ENCODE results near the gene AGRN.
A peak's percentile ranks its signal among the peaks of the same experiment; 100 is the strongest.
"Not testable (repeated sequence)": the region's sequence is repeated elsewhere in the genome, so short reads cannot be mapped to it uniquely, and the experiment has no call there.

Gene AGRN

DNA sequence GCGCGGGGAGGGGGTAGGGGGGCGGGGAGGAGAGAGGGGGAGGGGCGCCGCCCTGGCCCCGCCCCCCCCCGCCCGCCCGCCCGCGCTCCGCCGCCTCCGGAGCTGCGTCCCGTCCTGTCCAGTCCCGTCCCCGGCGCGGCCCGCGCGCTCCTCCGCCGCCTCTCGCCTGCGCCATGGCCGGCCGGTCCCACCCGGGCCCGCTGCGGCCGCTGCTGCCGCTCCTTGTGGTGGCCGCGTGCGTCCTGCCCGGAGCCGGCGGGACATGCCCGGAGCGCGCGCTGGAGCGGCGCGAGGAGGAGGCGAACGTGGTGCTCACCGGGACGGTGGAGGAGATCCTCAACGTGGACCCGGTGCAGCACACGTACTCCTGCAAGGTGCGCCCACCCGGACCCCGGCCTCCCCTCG, at the start of gene AGRN:
Gene AGRN, plus strand, starts transcription at position 121 of the 405 bp plus-strand sequence. Its CDS starts 53 bp downstream, at position 174.
- peak; percentile 8 to 9 for ATAC-seq

DNA sequence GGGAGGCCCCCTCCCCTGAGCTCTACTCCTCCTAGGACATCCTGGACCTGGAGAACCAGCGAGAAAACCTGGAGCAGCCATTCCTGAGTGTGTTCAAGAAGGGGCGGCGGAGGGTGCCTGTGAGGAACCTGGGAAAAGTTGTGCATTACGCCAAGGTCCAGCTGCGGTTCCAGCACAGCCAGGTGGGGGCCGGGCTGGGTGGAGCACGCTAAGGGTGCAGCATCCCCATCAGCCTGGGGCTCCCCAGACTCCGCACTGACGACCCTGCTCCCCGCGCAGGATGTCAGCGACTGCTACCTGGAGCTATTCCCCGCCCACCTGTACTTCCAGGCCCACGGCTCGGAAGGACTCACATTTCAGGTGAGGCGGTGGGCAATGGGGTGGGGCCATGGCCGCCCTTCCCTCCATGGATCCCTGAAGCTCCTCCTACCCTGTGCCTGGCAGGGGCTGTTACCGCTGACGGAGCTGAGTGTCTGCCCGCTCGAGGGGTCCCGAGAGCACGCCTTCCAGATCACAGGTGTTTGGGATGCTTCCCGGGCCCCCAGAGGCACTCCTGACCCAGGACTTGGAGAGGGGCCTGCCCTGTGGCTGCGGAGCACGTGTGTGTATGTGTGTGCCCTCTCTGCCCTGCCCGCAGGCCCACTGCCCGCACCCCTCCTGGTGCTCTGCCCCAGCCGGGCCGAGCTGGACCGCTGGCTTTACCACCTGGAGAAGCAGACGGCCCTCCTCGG, 49.5 kb upstream of the AGRN start:
- ATAC-seq, result no peak

DNA sequence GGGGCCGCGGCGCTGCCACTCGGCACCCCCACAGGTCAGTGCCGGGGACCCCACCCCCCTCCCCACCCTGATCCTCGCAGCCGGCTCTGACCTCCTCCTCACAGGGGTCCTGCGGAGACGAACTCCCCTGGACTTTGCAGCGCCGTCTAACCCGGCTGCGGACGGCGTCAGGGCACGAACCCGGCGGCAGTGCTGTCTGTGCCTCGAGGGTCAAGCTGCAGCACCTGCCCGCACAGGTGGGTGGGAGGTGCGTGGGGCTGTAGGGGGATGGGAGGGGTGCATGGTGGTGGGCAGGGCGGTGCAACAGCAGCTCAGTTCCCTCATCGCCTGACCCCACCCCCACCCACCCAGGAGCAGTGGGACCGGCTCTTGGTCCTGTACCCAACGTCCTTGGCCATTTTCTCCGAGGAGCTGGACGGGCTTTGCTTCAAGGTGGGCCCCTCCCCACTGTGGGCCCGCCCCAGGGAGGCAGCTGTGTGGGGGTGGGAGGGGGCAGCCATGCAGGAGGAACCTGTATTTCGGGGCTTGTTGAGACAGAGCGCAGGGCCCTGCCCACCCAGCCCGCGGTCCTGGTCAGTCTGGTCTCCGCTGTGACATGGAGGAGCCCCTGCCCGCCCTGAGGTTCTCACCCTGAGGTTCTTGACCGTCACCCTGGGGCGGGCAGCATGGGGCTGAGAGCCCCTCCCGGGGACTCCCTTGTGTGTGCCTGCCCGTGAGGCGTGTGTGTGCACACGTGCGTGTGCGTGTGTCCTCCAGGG, 48.8 kb upstream of the AGRN start:
- no peak for ATAC-seq

DNA sequence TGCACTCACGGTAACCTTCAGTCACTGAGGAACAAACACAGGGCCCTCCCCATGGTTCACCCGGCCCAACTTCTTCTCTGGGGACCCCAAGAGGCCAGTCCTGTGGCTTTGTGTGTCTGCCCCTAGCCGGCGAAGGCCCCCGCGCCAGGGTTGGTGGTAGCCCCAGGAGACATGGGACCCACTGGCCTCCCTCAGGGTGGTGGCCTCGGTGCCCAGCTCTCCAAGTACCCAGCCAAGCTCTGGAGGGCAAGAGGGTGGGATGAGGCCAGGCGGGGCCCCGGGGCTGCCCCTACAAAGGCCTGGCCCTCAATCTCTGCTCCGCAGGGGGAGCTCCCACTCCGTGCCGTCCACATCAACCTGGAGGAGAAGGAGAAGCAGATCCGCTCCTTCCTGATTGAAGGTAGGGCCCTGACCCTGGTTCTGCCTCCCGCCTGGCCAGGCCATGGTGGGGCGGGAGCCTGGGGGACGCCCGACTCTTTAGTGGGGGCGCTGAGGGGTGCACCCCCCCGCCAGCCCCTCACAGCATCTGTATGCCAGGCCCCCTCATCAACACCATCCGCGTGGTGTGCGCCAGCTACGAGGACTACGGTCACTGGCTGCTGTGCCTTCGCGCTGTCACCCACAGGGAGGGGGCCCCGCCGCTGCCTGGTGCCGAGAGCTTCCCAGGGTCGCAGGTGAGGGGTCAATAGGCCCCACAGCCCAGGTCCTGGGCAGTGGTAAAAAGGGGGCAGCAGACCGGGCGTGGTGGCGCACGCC, 48.0 kb upstream of the AGRN start:
- no peak for ATAC-seq

DNA sequence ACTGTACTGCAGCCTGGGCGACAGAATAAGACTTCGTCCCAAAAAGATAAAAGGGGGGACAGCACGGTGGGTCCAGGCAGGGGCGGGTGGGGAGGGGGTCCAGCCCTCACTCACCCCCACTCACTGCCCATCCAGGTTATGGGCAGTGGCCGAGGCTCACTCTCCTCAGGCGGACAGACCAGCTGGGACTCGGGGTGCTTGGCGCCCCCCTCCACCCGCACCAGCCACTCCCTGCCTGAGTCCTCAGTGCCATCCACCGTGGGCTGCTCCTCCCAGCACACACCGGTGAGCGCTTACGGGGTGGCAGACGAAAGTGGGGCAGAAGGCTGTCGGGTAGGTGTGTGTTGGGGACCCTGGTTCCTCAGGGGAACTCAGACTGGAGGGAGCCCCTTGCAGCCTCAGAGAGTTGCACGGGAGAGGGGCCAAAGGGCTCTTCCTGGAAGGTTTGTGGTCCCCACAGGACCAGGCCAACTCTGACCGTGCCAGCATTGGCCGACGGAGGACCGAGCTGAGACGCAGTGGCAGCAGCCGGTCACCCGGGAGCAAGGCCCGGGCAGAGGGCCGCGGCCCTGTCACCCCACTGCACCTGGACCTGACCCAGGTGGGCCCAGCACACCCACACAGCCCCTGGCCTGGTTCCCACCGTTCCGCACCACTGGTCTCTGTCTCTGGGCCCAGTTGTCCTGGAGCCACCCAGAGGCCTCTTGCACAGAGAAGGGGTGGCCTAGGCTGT, 47.0 kb upstream of the AGRN start:
- no peak for ATAC-seq

DNA sequence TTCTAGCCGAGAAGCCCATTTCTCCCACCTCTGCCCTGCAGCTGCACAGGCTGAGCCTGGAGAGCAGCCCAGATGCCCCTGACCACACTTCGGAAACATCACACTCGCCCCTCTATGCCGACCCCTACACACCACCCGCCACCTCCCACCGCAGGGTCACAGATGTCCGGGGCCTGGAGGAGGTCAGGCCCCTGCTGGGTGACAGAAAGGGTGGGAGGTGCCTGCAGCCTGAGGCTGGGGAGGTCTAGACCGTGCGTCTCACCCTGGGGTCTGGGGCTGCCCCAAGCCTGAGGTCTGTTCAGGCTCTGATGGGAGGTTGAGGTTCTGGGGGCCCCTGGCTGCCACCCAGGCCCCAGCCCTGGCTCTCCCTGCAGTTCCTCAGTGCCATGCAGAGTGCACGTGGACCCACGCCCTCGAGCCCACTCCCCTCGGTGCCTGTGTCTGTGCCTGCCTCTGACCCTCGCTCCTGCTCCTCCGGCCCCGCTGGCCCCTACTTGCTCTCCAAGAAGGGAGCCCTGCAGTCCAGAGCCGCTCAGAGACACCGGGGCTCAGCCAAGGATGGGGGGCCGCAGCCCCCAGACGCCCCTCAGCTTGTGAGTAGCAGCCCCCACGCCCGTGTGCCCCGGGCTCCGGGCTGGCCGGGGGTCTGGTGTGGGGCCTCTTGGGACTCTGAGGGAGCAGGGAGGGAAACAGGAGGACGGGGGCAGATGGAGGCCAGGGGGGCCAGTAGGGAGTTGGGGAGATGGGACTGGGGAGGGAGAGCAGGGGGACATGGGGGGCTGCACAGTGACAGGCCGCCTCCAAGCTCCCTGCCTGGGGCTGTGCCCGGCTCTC, 46.2 kb upstream of the AGRN start:
- no peak for ATAC-seq

DNA sequence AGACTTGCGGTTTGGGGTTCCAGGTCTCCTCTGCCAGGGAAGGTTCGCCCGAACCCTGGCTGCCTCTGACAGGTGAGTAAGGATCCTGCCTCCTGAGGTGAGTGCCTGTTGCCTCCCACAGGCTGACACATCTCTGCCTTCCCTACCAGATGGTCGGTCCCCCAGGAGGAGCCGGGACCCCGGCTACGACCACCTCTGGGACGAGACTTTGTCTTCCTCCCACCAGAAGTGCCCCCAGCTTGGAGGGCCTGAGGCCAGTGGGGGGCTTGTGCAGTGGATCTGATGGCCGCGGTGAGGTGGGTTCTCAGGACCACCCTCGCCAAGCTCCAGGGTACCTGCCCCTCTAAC, 45.7 kb upstream of the AGRN start:
- no peak for ATAC-seq

DNA sequence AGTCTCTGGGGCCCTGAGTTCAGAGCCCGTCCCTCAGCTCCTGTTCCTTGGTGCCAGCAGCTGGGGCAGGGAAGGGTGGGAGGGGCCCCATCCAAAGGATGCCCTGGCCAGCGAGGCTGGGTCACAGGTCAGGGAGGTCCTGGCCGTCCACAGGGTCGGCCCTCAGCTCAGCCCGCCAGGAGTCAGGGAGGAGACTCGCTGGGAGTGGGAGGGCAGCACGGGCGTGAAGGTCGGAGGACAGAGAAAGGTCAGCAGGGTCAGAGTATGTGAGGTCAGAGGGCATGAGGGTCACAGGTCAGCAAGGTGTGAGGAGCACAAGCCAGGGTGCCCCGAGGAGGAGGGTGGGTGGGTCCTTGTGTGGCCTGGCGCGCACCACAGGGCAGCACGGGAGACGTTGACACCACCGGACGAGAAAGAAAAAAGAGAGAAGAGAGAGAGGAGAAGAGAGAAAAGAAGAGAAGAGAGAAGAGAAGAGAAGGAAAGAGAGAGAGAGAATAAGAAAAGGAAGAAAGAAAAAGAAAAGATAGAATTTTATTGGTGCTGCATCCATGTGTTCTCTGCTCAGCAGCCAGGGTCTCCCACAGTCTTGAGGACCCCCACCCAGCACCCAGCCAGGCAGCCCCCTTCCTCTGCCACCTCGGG, 45.1 kb upstream of the AGRN start:
- ATAC-seq, result no peak

DNA sequence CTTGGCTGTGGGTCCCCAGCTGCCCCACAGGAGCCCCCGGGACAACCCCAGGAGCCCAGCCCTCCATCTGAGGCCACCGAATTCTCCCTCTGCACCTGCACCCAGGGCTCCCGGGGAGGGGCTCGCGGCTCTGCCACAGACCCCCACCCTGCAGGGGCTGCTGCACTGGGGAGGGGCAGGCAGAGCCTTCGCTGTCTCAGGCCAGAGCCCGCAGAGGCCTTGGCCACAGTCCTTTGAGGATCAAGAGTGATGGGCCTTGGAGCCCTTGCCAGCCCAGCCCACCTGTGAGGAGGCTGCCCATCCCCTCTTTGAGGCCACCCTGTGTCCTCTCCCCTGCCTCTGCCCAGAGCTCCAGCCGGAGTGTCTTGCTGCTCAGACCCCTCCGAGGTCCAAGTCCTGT, 44.6 kb upstream of the AGRN start:
- no peak for ATAC-seq

DNA sequence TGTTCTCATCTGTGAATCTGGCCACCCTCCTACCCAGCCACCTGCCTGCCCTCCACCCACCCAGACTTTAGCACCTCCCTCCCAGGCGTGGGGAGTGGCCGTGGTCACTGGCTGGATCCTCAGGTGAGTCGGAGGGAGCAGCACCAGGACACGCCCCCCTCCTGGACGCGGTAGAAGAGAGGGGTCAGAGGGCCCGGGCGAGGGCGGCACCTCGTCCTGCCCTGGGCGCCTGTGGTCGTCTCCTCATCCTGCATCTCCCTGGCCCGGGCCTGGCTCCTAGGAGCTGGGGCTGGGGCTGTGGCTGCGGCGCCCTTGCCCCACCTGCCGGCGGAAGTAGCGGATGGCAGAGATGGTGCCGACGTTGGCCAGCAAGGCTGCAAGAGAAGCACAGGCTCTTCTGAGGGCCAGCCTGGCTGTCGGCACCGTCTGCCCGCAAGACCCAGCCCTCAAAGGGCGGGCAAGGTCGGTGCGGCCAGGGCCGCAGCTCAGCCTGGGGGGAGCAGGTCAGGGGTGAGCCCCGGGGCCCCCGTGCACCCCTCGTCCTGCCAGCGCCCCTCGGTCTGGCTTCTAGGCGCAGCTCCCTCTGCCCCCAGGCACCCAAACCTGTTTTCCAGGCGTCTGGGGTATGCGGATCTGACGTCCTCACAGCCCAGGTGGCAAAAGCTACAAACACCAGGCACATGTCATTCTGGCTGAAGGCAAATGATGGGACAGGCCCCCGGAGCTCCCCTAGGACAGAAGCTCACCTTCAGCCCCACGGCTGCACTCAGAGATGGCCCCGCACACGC, 43.8 kb upstream of the AGRN start:
- peak; percentile 80 to 84 for ATAC-seq

DNA sequence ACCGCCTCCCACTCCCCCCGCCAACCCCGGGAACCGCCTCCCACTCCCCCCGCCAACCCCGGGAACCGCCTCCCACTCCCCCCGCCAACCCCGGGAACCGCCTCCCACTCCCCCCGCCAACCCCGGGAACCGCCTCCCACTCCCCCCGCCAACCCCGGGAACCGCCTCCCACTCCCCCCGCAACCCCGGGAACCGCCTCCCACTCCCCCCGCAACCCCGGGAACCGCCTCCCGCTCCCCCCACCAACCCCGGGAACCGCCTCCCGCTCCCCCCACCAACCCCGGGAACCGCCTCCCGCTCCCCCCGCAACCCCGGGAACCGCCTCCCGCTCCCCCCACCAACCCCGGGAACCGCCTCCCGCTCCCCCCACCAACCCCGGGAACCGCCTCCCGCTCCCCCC, 43.1 kb upstream of the AGRN start:
- ATAC-seq, result not testable (repeated sequence)

DNA sequence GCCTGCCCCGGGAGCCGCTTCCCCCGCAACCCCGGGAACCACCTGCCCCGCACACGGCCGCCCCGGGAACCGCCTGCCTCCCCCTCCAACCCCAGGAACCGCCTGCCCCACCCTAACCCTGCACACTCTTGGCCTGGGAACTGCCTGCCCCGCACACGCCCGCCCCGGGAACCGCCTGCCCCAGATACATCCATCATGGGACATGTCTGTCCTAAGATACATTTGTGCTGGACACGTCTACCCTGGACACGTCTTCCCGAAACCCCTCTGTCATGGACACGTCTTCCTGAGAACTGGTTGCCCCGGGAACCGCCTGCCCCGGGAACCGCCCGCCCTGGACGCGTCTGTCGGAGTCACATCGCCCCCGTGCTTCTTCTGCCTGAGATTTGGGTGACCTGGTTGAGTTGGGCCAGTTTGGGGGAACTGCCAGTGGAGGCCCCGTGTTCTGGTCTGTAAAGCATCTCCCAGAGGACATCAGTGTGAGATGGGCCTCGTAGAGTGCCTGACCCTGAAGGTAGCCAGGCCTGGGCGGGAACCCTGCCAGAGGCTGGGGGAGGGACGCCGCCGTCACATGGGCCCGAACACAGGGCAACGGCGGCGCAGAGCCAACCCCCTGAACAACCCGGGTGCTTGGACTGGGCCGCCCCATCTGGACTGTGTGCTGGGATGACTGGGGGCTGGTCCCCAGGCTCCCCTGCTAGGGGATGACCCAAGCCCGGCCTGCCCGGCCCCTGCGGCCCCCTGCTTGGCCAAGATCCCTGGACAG, 41.7 kb upstream of the AGRN start:
- no peak for ATAC-seq

DNA sequence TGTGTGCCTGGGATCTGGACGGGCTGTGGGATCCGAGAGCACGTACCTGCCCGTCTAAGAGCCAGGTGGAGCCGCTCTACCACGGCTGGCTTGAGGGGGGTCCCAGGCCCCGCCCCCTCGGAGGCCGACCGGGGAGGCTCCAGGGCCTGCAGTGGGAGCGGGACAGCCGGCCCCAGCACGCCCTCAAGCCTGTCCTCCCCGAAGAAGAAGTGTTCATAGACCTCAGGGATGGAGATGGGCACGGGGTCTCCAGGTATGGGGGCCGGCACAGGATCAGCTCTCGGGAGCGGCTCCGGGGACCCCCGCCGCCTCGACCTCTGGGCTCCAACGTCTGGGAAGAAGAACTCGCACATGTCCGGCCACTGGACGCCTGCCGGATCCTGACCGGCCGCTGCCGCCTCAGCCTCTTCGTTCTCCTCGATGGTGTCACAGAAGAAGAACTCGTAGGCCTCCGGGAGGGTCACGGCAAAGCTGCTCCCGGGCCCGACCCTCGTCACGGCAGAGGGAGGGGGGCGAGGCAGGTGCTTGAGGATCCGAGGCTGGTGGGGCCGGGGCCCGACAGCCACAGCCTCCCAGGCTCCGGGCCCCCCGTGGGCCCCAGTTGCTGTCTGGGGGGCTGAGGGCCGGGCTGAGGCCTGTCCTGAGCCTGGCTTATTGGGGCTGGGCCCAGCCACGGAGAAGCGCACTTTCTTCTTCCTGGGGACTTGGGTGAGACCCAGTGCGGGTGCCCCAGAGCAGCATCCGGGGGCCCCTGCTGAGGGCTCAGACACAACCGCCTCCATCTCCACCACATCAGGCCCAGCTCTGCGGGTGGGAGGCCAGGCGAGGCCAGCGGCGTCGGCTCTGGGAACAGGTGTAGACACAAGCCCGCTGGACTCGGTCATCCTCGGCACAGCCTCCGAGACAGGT, 40.8 kb upstream of the AGRN start:
- no peak for ATAC-seq

DNA sequence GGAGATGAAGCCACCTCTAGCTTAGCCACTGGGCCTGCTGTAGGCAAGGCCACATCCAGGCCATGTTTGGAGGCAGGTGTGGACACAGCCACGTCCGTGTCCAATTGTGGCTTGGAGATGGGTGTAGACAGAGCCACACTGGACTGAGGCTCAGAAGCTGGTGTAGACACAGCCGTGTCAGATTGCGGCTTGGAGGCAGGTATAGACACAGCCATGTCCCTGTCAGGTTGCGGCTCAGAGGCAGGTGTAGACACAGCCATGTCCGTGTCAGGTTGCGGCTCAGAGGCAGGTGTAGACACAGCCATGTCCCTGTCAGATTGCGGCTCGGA, 40.2 kb upstream of the AGRN start:
- ATAC-seq, result no peak

DNA sequence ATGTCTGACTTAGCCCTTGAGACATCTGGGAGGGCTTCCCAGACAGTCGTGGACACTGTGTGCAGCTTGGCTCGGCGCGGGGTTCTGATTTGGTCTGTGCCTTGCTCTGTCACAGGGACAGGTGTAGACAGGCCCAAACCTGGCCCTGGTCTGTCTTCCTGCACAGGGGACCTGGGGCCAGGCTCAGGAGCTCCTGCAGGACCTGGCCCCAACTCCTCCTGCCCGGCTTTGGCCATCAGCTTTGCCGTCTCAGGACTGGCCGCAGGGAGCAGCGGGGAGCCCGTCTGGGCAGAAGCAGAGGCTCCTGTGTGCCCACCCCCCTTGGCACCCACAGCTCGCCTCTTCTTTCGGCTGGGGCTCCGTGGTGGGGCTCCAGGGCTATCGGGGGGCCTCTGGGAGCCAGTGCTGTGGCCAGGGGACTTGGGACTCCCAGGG, 39.8 kb upstream of the AGRN start:
- no peak for ATAC-seq

DNA sequence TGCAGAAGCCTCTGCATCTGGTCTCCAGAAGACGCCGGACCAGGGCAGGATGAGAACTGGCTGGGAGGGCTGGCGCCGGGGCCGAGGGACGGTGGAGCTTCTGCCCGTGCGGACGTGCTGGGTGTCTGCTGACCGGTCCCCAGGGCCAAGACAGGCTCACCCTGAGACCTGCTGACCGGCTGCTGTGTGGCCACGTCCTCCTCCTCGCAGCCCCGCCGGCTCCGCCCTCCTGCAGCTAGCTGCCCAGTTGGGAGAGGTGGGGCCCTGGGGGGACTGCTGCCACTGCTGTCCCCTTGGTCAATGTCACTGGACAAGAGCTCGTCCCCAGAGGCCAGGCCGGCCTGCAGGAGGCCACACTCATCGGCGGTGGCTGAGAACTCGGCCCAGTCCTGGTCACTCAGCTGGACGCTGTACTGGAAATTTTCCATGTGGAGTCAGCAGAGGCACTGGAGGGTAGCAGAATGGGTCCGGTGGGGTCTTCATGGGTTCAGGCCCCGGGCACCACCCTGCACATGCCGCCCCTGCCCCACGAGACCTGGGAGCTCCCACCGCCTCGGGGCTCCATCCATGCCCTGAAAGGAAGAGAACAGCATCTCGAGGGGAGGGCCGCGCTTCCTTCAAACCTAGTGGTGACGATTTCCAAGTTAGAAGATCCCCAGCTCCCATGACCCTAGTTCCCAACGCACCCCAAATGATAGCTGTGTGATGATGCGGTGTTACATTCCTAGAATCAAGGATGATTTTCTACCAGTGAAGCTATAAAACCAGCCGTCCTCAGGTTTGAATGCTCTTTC, 39.1 kb upstream of the AGRN start:
- ATAC-seq, result no peak

DNA sequence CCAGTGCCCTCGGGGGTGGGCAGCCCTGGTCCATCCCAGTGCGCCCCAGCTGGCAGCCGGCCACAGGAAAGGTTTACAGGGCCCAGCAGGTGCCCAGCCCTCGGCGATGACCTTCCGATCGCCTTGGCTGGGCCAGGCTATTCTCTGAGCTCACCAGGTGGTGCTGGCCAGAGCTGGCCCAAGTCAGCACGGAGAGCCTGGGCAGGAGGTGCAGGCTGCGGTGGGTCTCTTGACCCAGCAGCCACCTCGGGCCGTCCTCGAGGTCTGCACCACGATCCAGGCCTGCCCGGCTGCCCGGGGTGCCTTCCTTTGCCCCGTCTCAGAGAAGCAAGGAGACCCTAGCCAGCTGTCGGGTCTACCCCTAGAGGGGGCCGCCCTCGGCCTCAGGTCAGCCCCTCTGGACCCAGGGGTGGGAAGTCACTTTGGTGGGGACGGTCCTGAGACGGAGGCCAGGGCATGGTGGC, 38.4 kb upstream of the AGRN start:
- no peak for ATAC-seq

All from activated CD4-positive, CD25-positive, alpha-beta regulatory T cell treated with anti-CD3 and anti-CD28 coated beads, Interleukin-2, amount 50 U/mL, for 24 hours (primary cell).